ENCODE measurements around the gene NIP7.
"Not testable (repeated sequence)": the region's sequence is repeated elsewhere in the genome, so short reads cannot be mapped to it uniquely, and the experiment has no call there.

The NIP7 gene

GRCh38 chr16:69340095-69340644 lies 598 bp downstream of the NIP7 start:
- no peak for DNase-seq (ENCODE audit: low read depth in 1 of 2, low spot score in 1 of 2)

GRCh38 chr16:69344171-69344570 lies 4.6 kb downstream of the NIP7 start:
- no peak for DNase-seq (ENCODE audit: low read depth in 1 of 2, low spot score in 1 of 2)

- no peak for DNase-seq (ENCODE audit: low read depth in 1 of 2, low spot score in 1 of 2)
Observed at GRCh38 chr16:69345923-69346322, 6.4 kb downstream of the NIP7 start.

GRCh38 chr16:69346683-69347082 lies 7.1 kb downstream of the NIP7 start:
- no peak for DNase-seq (ENCODE audit: low read depth in 1 of 2, low spot score in 1 of 2)

GRCh38 chr16:69348222-69348621 lies 8.7 kb downstream of the NIP7 start:
- DNase-seq (ENCODE audit: low read depth in 1 of 2, low spot score in 1 of 2), result no peak

- no peak for DNase-seq (ENCODE audit: low read depth in 1 of 2, low spot score in 1 of 2)
Observed at GRCh38 chr16:69349536-69349935, 10.0 kb downstream of the NIP7 start.

- DNase-seq (ENCODE audit: low read depth in 1 of 2, low spot score in 1 of 2), result no peak
Observed at GRCh38 chr16:69350536-69351133, 11.1 kb downstream of the NIP7 start.

GRCh38 chr16:69351309-69352027 lies 11.9 kb downstream of the NIP7 start, which contains the start of gene TMED6:
Gene TMED6, minus strand, starts transcription at chr16:69351786. Its CDS starts 33 bp downstream, at chr16:69351753.
- no peak for DNase-seq (ENCODE audit: low read depth in 1 of 2, low spot score in 1 of 2)

- DNase-seq (ENCODE audit: low read depth in 1 of 2, low spot score in 1 of 2), result not testable (repeated sequence)
Observed at GRCh38 chr16:69360070-69360469, 20.5 kb downstream of the NIP7 start.

GRCh38 chr16:69363281-69363717 lies 23.7 kb downstream of the NIP7 start:
- DNase-seq (ENCODE audit: low read depth in 1 of 2, low spot score in 1 of 2), result no peak

- no peak for DNase-seq (ENCODE audit: low read depth in 1 of 2, low spot score in 1 of 2)
Observed at GRCh38 chr16:69364088-69364487, 24.5 kb downstream of the NIP7 start.

GRCh38 chr16:69365901-69366300 lies 26.3 kb downstream of the NIP7 start:
- no peak for DNase-seq (ENCODE audit: low read depth in 1 of 2, low spot score in 1 of 2)

GRCh38 chr16:69366431-69366830 lies 26.9 kb downstream of the NIP7 start:
- no peak for DNase-seq (ENCODE audit: low read depth in 1 of 2, low spot score in 1 of 2)

GRCh38 chr16:69367980-69368379 lies 28.4 kb downstream of the NIP7 start:
- no peak for DNase-seq (ENCODE audit: low read depth in 1 of 2, low spot score in 1 of 2)

- no peak for DNase-seq (ENCODE audit: low read depth in 1 of 2, low spot score in 1 of 2)
Observed at GRCh38 chr16:69368866-69369265, 29.3 kb downstream of the NIP7 start.

GRCh38 chr16:69371564-69371963 lies 32.0 kb downstream of the NIP7 start:
- no peak for DNase-seq (ENCODE audit: low read depth in 1 of 2, low spot score in 1 of 2)

- no peak for DNase-seq (ENCODE audit: low read depth in 1 of 2, low spot score in 1 of 2)
Observed at GRCh38 chr16:69373019-69373418, 33.4 kb downstream of the NIP7 start.

- no peak for DNase-seq (ENCODE audit: low read depth in 1 of 2, low spot score in 1 of 2)
Observed at GRCh38 chr16:69376393-69377059, 37.0 kb downstream of the NIP7 start.

GRCh38 chr16:69378036-69378435 lies 38.5 kb downstream of the NIP7 start:
- DNase-seq (ENCODE audit: low read depth in 1 of 2, low spot score in 1 of 2), result no peak

- DNase-seq (ENCODE audit: low read depth in 1 of 2, low spot score in 1 of 2), result no peak
Observed at GRCh38 chr16:69378760-69379159, 39.2 kb downstream of the NIP7 start.

- no peak for DNase-seq (ENCODE audit: low read depth in 1 of 2, low spot score in 1 of 2)
Observed at GRCh38 chr16:69381231-69381630, 41.7 kb downstream of the NIP7 start.

- DNase-seq (ENCODE audit: low read depth in 1 of 2, low spot score in 1 of 2), result no peak
Observed at GRCh38 chr16:69382421-69382820, 42.8 kb downstream of the NIP7 start.
